LNCaP clone FGC (cell line): ENCODE measurements around the gene HEATR5A.
"Not testable (repeated sequence)": the region's sequence is repeated elsewhere in the genome, so short reads cannot be mapped to it uniquely, and the experiment has no call there.

Experiments used
- DNase-seq: peaks from one replicate; pipeline ENCODE4 v3.0.0-alpha.2; 2011; ENCODE audit warnings: low read depth
- H3K4me3 ChIP-seq: 2 replicates; pipeline ENCODE4 v1.5.1; 2011; ENCODE audit warnings: mild to moderate bottlenecking, low read depth, low read length, control low read depth
- TF ChIP-seq, protein P1 (sequence below): IDR thresholded peaks from 2 replicates; pipeline ENCODE4 v1.5.1; 2012; ENCODE audit warnings: mild to moderate bottlenecking; ENCODE audit not compliant: control insufficient read depth, insufficient read depth; ENCODE audit errors: extremely low read depth

HEATR5A gene

GRCh38 chr14:31357279-31357678, 63.1 kb downstream of the HEATR5A start:
- no peak overlapping the region for H3K4me3 ChIP-seq
- DNase-seq = no peak
- TF ChIP-seq, protein P1, sequence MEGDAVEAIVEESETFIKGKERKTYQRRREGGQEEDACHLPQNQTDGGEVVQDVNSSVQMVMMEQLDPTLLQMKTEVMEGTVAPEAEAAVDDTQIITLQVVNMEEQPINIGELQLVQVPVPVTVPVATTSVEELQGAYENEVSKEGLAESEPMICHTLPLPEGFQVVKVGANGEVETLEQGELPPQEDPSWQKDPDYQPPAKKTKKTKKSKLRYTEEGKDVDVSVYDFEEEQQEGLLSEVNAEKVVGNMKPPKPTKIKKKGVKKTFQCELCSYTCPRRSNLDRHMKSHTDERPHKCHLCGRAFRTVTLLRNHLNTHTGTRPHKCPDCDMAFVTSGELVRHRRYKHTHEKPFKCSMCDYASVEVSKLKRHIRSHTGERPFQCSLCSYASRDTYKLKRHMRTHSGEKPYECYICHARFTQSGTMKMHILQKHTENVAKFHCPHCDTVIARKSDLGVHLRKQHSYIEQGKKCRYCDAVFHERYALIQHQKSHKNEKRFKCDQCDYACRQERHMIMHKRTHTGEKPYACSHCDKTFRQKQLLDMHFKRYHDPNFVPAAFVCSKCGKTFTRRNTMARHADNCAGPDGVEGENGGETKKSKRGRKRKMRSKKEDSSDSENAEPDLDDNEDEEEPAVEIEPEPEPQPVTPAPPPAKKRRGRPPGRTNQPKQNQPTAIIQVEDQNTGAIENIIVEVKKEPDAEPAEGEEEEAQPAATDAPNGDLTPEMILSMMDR = no peak

GRCh38 chr14:31346097-31346496, 74.3 kb downstream of the HEATR5A start:
- no peak overlapping the region for H3K4me3 ChIP-seq
- TF ChIP-seq, protein P1 = no peak
- no peak for DNase-seq

DNA sequence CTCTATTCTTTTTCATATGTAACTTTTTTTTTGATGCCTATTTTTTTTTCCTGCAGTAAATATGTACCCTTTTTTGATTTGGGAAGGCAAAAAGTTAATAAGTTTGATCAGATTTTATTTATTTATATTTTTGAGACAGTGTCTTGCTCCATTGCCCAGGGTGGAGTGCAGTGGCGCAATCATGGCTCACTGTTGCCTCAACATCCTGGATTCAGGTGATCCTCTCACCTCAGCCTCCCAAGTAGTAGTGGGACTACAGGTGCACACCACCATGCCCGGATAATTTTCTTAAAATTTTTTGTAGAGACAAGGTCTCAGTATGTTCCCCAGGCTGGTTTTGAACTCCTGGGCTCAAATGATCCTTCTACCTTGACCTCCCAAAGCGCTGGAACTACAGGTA, 79.1 kb downstream of the HEATR5A start:
- no peak overlapping the region for H3K4me3 ChIP-seq
- no peak for DNase-seq
- TF ChIP-seq, protein P1 = no peak

- TF ChIP-seq, protein P1 = no peak
- no peak overlapping the region for H3K4me3 ChIP-seq
- DNase-seq = no peak
These were observed 79.9 kb downstream of the HEATR5A start for GRCh38 chr14:31340297-31341063.

GRCh38 chr14:31339743-31340142, 80.6 kb downstream of the HEATR5A start:
- H3K4me3 ChIP-seq = no peak overlapping the region
- TF ChIP-seq, protein P1 = no peak
- DNase-seq = no peak

DNA sequence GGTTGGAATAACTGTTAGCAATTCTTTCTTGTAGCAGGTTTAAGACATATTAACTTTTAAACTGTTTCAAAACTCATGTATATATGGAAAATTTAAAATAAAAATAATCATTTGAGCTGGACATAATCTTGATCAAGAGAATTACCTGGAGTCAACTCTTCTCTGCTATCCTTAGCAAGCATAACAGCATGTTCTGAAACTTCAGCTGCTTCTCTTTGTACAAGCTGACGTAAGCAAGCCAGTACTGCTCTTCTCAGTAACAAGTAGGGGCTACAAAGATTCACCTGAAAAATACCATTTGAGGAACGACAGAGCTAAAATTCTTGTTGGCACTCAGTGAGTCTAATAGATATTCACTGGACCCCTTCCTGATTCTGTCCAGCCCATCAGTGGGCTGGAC, 83.0 kb downstream of the HEATR5A start:
- TF ChIP-seq, protein P1 = no peak
- DNase-seq = no peak
- no peak overlapping the region for H3K4me3 ChIP-seq

- DNase-seq = no peak
- no peak overlapping the region for H3K4me3 ChIP-seq
- TF ChIP-seq, protein P1 = no peak
These were observed 83.7 kb downstream of the HEATR5A start for GRCh38 chr14:31336646-31337045.

DNA sequence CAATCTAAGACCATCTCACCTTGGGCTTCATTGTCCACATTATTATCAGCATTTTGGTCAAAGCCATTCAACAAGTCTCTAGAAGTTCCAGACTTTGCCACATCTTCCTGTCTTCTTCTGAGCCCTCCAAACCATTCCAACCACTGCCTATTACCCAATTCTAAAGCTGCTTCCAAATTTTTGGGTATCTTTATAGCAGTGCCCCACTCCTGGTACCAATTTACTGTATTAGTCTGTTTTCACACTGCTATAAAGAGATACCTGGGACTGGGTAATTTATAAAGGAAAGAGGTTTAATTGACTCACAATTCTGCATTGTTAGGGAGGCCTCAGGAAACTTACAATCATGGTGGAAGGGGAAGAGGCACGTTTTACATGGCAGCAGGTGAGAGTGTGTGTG, 89.0 kb downstream of the HEATR5A start:
- DNase-seq = not testable (repeated sequence)

GRCh38 chr14:31329876-31330521, 90.4 kb downstream of the HEATR5A start:
- DNase-seq, H3K4me3 ChIP-seq: not testable (repeated sequence)

More for the DNA sequence above, 89.0 kb downstream of the HEATR5A start:
- not testable (repeated sequence) for H3K4me3 ChIP-seq
